KG1 (cell line): Measurements from ENCODE around the gene OR52I1.

ENCODE experiments used
- DNase-seq: peaks from one replicate; lab custom pipeline; 2025; lab: John Stamatoyannopoulos, UW

OR52I1 gene, protein sequence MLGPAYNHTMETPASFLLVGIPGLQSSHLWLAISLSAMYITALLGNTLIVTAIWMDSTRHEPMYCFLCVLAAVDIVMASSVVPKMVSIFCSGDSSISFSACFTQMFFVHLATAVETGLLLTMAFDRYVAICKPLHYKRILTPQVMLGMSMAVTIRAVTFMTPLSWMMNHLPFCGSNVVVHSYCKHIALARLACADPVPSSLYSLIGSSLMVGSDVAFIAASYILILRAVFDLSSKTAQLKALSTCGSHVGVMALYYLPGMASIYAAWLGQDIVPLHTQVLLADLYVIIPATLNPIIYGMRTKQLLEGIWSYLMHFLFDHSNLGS

GRCh38 chr11:4593739-4594138, at the start of gene OR52I1:
Gene OR52I1, plus strand, starts transcription at chr11:4594039. Its CDS starts 0 bp downstream, at chr11:4594039.
- no peak for DNase-seq

- DNase-seq = no peak
Observed at GRCh38 chr11:4544891-4545290, 48.9 kb upstream of the OR52I1 start, which contains the start of gene OR52M1. Gene OR52M1, plus strand, starts transcription at chr11:4545191. Its CDS starts 0 bp downstream, at chr11:4545191.

DNA sequence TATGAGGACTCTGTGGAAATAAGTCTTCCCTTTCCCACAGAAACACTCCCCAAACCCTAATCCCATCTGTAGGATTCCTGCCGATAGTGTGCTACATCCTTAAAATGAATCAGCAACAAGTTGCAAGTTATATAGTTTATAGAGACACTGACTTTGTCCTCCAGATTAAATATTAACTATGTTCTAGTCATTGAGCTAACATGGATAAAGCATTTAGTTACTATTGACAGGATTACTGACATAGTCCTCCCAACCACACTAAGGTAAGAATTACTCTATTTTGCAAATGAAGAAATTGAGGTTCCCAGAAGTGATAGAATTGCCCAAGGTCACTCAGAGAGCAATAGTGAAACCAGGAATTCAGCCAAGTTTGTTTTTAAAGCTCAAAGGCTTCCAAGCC, 47.0 kb upstream of the OR52I1 start:
- DNase-seq = no peak

GRCh38 chr11:4547416-4547815, 46.4 kb upstream of the OR52I1 start:
- no peak for DNase-seq

DNA sequence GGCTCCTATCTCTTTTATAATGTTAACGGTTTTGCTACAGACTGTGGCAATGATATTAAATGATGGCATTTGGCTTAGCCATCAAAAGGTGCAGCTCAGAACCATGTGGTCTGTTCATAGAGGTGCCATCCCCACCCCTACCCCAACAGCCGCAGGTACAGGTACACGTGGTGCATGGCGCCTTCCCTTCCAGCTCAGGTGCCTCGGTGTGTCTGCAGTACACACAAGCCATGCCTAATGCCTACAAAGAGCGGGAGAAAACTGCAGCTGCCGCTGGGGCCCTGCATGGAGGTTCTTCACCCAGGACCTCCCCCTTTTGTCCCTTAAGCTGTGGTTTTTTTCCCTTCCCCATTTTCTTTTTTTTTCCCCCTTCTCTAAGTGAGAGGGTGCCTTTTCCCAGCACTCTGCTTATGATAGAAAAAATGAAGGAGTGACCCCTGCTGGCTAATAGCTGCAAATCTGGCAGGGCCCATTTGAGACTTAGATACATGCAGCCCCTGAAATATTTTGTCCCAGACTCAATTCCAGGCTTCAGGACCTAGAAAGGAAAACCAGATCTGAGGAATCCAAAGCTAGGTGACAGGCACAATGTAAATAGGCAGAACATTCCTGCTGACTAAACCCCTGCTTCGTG, 42.4 kb upstream of the OR52I1 start:
- DNase-seq = no peak

DNA sequence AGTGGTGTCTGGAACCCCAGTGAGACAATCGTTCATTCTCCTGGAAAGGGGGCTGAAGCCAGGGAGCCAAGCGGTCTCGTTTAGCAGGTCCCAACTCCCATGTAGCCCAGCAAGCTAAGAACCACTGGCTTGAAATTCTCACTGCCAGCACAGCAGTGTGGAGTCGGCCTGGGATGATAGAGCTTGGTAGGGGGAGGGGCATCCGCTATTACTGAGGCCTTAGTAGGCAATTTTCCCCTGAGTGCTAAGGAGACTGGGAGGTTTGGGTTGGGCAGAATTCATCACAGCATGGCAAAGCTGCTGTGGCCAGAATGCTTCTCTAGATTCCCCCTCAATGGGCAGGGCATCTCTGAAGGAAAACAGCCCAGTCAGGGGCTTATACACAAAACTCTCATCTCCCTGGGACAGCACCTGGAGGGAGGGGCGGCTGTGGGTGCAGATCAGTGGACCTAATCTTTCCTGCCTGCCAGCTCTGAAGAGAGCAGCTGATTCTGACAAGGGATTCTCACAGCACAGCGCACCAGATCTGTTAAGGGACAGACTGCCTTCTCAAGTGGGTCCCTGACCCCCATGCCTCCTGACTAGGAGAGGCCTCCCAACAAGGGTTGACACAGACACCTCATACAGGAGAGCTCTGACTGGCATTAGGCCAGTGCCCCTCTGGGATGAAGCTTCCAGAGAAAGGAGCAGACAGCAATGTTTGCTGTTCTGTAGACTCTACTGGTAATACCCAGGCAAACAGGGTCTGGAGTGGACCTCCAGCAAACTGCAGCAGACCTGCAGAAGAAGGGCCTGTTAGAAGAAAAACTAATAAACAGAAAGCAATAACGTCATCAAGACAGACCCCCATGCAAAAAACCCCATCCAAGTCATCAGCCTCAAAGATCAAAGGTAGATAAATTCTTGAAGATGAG, 34.1 kb upstream of the OR52I1 start:
- no peak for DNase-seq

- DNase-seq = no peak
Observed at GRCh38 chr11:4560467-4560866, 33.4 kb upstream of the OR52I1 start.

GRCh38 chr11:4565371-4565770, 28.5 kb upstream of the OR52I1 start:
- no peak for DNase-seq

- no peak for DNase-seq
Observed at GRCh38 chr11:4569075-4569474, 24.8 kb upstream of the OR52I1 start.

DNA sequence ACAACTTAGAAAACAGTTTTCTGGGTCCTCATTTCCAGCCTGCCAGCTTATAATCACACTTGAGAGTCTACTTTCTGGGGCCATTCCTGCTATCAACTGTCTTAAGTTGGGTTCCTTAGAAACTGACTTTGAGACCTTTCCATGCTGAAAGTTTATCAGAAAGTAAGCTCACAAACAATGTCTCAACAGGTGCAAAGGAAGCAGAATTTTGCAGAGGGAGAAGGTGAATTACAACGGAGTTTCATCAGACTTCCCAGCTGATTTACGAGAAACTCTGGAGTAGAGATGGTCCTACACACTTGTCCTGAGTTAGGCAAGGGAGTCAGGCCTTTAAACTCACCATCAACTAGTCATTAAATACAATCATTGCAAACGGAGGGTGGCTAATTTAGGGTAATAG, 17.0 kb upstream of the OR52I1 start:
- DNase-seq = no peak

GRCh38 chr11:4577761-4578160, 16.1 kb upstream of the OR52I1 start:
- no peak for DNase-seq

GRCh38 chr11:4578624-4579023, 15.2 kb upstream of the OR52I1 start:
- DNase-seq = no peak

GRCh38 chr11:4580124-4580523, 13.7 kb upstream of the OR52I1 start:
- DNase-seq = no peak

GRCh38 chr11:4581443-4581842, 12.4 kb upstream of the OR52I1 start, which contains the start of gene OR52I2:
Gene OR52I2, plus strand, starts transcription at chr11:4581743.
- DNase-seq = no peak

DNA sequence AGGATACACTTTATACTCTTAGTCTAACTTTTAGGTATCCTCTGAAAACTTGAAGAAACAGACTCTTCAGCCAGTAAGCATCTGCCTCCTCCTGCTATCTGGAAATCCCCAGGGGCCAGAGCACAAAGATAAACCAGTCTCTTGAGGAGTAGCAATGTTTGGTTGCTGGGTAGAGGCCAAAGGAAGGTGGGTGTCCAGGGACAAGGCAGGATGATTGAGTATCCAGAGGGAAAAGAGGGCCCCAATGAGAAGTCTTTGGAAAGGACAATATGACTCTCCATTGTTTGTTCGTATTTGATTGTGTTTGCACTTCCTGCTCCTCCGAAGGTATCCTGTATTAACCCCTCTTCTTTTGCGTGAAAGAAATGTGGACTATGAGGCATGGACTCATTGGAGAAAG, 4.8 kb upstream of the OR52I1 start:
- no peak for DNase-seq

- DNase-seq = no peak
Observed at GRCh38 chr11:4605057-4605456, 11.2 kb downstream of the OR52I1 start.

GRCh38 chr11:4606231-4607015, 12.6 kb downstream of the OR52I1 start:
- DNase-seq = no peak

DNA sequence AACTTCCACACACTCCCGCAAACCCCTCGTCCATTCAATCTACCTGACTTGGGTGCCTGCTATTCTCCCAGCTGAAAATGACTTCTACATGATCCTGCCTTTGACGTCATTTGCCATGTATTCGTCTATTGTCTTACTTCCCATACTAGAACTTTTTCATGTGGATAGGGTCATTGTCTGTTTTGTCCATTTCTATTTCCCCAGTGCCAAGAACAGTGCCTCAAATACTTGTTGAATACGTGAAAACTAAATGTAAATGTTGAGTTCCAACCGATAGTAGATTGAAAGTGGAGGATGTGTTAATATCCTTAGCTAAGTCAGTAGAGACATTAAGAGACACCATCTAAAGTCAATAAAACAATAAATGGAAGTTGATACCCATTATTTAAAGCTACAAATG, 13.3 kb downstream of the OR52I1 start:
- DNase-seq = no peak

DNA sequence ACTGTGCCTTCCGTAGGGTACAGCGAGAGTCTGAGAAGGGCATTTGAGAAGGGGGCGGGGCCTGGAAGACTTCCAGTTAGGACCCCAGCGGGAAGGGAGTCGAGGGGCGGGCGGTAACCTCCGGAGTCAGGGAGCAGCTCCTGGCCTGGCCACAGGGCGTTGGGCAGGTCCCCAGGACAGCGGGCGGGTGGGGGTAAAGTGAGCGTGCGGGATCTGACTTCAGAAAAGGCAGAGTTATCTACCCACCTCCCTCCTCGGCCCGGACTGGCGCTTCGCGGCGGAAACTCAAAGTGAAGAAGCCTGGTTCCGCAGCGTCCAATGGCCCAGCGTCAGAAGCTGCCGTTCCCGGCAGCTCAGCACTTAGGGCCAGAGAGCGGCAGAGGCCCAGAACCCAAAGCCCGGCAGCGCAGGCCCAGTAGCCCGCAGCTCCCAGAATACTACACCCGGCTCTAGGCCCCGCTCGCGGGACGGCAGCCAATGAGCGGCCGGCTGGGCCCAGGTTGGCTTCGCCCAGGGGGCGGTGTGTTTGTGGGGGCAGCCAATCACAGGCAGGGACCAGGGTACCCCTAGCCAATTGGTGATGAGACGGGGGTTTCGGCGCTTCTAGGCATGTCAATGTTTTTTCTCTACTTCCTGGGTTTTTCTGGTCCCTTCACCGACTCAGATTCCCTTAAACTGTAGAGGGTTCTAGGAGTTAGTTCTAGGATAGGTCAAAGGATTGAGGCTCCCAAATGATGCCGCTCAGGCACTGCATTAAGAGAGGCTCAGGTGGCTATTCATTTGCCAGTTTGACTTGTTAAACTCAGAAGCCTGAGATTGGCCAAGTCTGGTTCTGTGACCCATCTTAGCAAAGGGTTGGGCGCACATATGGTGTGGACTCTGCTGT, 14.2 kb downstream of the OR52I1 start, which contains the start of gene TRIM68:
TRIM68 (minus strand) TSS at position 451 of the 886 bp plus-strand sequence. CDS start 2,727 bp downstream, outside the sequence.
- DNase-seq = peak; percentile 84

- peak; percentile 49 for DNase-seq
Observed at GRCh38 chr11:4610258-4610935, 16.6 kb downstream of the OR52I1 start.
